HCT116 (cell line): ENCODE data around the gene SLC35C1. TPM values are rescaled to one million over a fixed set of nuclear protein-coding genes. Genes with fewer than 3 reads are reported as not detected.

ENCODE experiments used
- ATAC-seq: fragments of 200-7000 bp; cut with Tn5 transposase; 2 replicates; pipeline ENCODE4 v1.9.1; 2020; ENCODE audit warnings: mild to moderate bottlenecking, moderate library complexity
- BruUV-seq: library from RNA; stranded (reverse); fragments of 400-500 nt; replicated peaks from 2 replicates; lab custom pipeline; 2021; lab: Mats Ljungman, UMichigan
- CTCF ChIA-PET: fragments of 300-600 bp; sonication (Branson Sonifier 250); formaldehyde crosslinking; loops from one replicate; lab custom pipeline; 2021; ENCODE audit warnings: antibody characterized with exemption; lab: Charles Lee
- POLR2A ChIA-PET: fragments of 300-600, 350-600 bp; sonication (Branson Sonifier 250); formaldehyde crosslinking; loops from one replicate; lab custom pipeline; 2021; ENCODE audit warnings: antibody characterized with exemption; lab: Charles Lee
- RAD21 ChIA-PET, 2 experiments: fragments of 300-600 bp; sonication (Branson Sonifier 250); formaldehyde crosslinking; loops; one replicate each; lab custom pipeline; 2023; ENCODE audit warnings: low total read pairs in 2 of 2; ENCODE audit not compliant: uncharacterized antibody in 2 of 2, unreplicated experiment in 2 of 2, low non-redundant PET in 1 of 2; lab: Charles Lee
- DNase-seq: peaks from one replicate; pipeline ENCODE4 v3.0.0-alpha.2; 2010; ENCODE audit warnings: low read depth, low spot score
- H2AFZ ChIP-seq: fragments of 200-600 bp; shearing (Covaris generic), sonication (generic); 2 replicates; pipeline ENCODE4 v1.6.1; 2017; ENCODE audit warnings: low read depth, mixed run types, mixed read lengths, antibody characterized with exemption, low read length; ENCODE audit not compliant: poor library complexity, severe bottlenecking
- H3K27ac ChIP-seq: 2 replicates; pipeline ENCODE4 v1.5.1; 2012; ENCODE audit warnings: low read depth, low read length
- H3K27me3 ChIP-seq: fragments of 200-600 bp; sonication (generic); 2 replicates; pipeline ENCODE4 v1.6.1; 2016; ENCODE audit warnings: mixed run types, low read length, mixed read lengths; ENCODE audit not compliant: insufficient read depth
- H3K36me3 ChIP-seq, 2 experiments: fragments of 200-500 bp in 1 of 2; fragments of 200-600 bp in 1 of 2; sonication (Bioruptor generic) in 1 of 2; sonication (generic) in 1 of 2; 2 replicates each; pipeline versions ENCODE4 v1.5.1 to v1.6.1; 2014 to 2016; ENCODE audit warnings: low read length in 2 of 2, inconsistent platforms in 1 of 2, mixed read lengths in 1 of 2, mixed run types in 1 of 2; ENCODE audit not compliant: insufficient read depth in 2 of 2, control insufficient read depth in 1 of 2
- H3K4me1 ChIP-seq, 2 experiments: fragments of 200-600 bp in 1 of 2; sonication (generic) in 1 of 2; 2 replicates each; pipeline versions ENCODE4 v1.5.1 to v1.6.1; 2012 to 2017; ENCODE audit warnings: low read length in 2 of 2, inconsistent platforms in 1 of 2, mild to moderate bottlenecking in 1 of 2, mixed read lengths in 1 of 2, mixed run types in 1 of 2, moderate library complexity in 1 of 2; ENCODE audit not compliant: insufficient read depth in 2 of 2, control insufficient read depth in 1 of 2
- H3K4me2 ChIP-seq: fragments of 200-600 bp; sonication (generic); 2 replicates; pipeline ENCODE4 v1.6.1; 2017; ENCODE audit warnings: mixed run types, low read length, mixed read lengths
- H3K4me3 ChIP-seq, 2 experiments: fragments of 200-600 bp in 1 of 2; sonication (generic) in 1 of 2; replicated peaks in 1 of 2; 2 replicates each; pipeline ENCODE4 v1.5.1; 2011 to 2016; ENCODE audit warnings: low read length in 2 of 2, control low read depth in 1 of 2, low read depth in 1 of 2, mild to moderate bottlenecking in 1 of 2, mixed read lengths in 1 of 2, mixed run types in 1 of 2
- H3K79me2 ChIP-seq: fragments of 200-600 bp; sonication (generic); 2 replicates; pipeline ENCODE4 v1.6.1; 2017; ENCODE audit warnings: mild to moderate bottlenecking, mixed run types, low read length, moderate library complexity, mixed read lengths; ENCODE audit not compliant: insufficient read depth
- H3K9ac ChIP-seq: fragments of 200-600 bp; sonication (generic); 2 replicates; pipeline ENCODE4 v1.6.1; 2016; ENCODE audit warnings: low read length, mixed read lengths
- H3K9me2 ChIP-seq: fragments of 200-600 bp; sonication (generic), shearing (Covaris generic); 2 replicates; pipeline ENCODE4 v1.6.1; 2017; ENCODE audit warnings: mixed run types, mild to moderate bottlenecking, moderate library complexity; ENCODE audit not compliant: insufficient read depth
- H3K9me3 ChIP-seq, 2 experiments: fragments of 200-500 bp in 1 of 2; fragments of 200-600 bp in 1 of 2; sonication (Bioruptor generic) in 1 of 2; sonication (generic) in 1 of 2; 2 replicates each; pipeline ENCODE4 v1.6.1; 2014 to 2017; ENCODE audit warnings: low read length in 2 of 2, mixed read lengths in 2 of 2, inconsistent platforms in 1 of 2, low read depth in 1 of 2, mild to moderate bottlenecking in 1 of 2, mixed run types in 1 of 2, moderate library complexity in 1 of 2; ENCODE audit not compliant: control insufficient read depth in 1 of 2, insufficient read depth in 1 of 2
- H4K20me1 ChIP-seq: fragments of 200-600 bp; sonication (generic), shearing (Covaris generic); 2 replicates; pipeline ENCODE4 v1.6.1; 2017; ENCODE audit warnings: mixed run types, mild to moderate bottlenecking, moderate library complexity; ENCODE audit not compliant: insufficient read depth
- ATF3 ChIP-seq: IDR thresholded peaks from 2 replicates; pipeline ENCODE4 v1.6.1; 2012
- CBX3 ChIP-seq: IDR thresholded peaks from 2 replicates; pipeline ENCODE4 v1.6.1; 2012; ENCODE audit warnings: low read depth
- EGR1 ChIP-seq: IDR thresholded peaks from 2 replicates; pipeline ENCODE4 v1.6.1; 2012; ENCODE audit warnings: low read depth
- EZH2 ChIP-seq: fragments of 200-600 bp; sonication (generic); IDR thresholded peaks from 2 replicates; pipeline ENCODE4 v1.6.1; 2017; ENCODE audit warnings: antibody characterized with exemption, mixed run types
- EZH2phosphoT487 ChIP-seq: fragments of 200-600 bp; IDR thresholded peaks from 2 replicates; pipeline ENCODE4 v1.6.1; 2018; ENCODE audit warnings: antibody characterized with exemption, borderline replicate concordance
- MAX ChIP-seq: IDR thresholded peaks from 2 replicates; pipeline ENCODE4 v1.6.1; 2012
- POLR2A ChIP-seq: IDR thresholded peaks from 2 replicates; pipeline ENCODE4 v1.7.0; 2011; ENCODE audit warnings: borderline replicate concordance; ENCODE audit not compliant: insufficient read depth, insufficient read length; ENCODE audit errors: extremely low read depth
- RAD21 ChIP-seq: IDR thresholded peaks from 2 replicates; pipeline ENCODE4 v1.6.1; 2012; ENCODE audit warnings: low read depth, mild to moderate bottlenecking
- SIN3A ChIP-seq: IDR thresholded peaks from 2 replicates; pipeline ENCODE4 v1.6.1; 2012; ENCODE audit warnings: low read depth
- SP1 ChIP-seq: IDR thresholded peaks from 2 replicates; pipeline ENCODE4 v1.6.1; 2012; ENCODE audit warnings: low read depth
- SRF ChIP-seq: IDR thresholded peaks from 2 replicates; pipeline ENCODE4 v1.6.1; 2012; ENCODE audit warnings: low read depth
- ZBTB33 ChIP-seq: IDR thresholded peaks from 2 replicates; pipeline ENCODE4 v1.6.1; 2011; ENCODE audit warnings: mild to moderate bottlenecking, low read length, moderate library complexity; ENCODE audit not compliant: insufficient replicate concordance; ENCODE audit errors: extremely low read depth
- ZFX ChIP-seq: fragments of 450-650 bp; IDR thresholded peaks from 2 replicates; pipeline ENCODE4 v1.6.1; 2017
- ZNF274 ChIP-seq: fragments of 200-500 bp; sonication (Bioruptor generic); IDR thresholded peaks from 2 replicates; pipeline ENCODE4 v1.6.1; 2014; ENCODE audit warnings: mild to moderate bottlenecking, low read depth, low read length, inconsistent platforms
- intact Hi-C: fragments of 100-400 bp; cut with micrococcal nuclease; formaldehyde crosslinking; loops from 2 replicates; pipeline ENCODE4 v1.10.0; 2022
- total RNA-seq: library from RNA; stranded (reverse); gene quantifications from one replicate; pipeline ENCODE4 v1.2.1, GENCODE V29; 2021; ENCODE audit not compliant: unreplicated experiment
- TF ChIP-seq, protein P1 (sequence below): IDR thresholded peaks from 2 replicates; pipeline ENCODE4 v1.6.1; 2012; ENCODE audit warnings: low read depth
- TF ChIP-seq, protein P2 (sequence below), 3 experiments: fragments of 200-600 bp in 1 of 3; sonication (generic) in 1 of 3; IDR thresholded peaks in 2 of 3; conservative IDR thresholded peaks in 1 of 3; 2 replicates each; pipeline ENCODE4 v1.5.1; 2012 to 2017; ENCODE audit warnings: low read depth in 2 of 3, low read length in 2 of 3, antibody characterized with exemption in 1 of 3, borderline replicate concordance in 1 of 3, control low read depth in 1 of 3, mild to moderate bottlenecking in 1 of 3, mixed read lengths in 1 of 3, mixed run types in 1 of 3, moderate library complexity in 1 of 3; ENCODE audit not compliant: insufficient read depth in 1 of 3

The SLC35C1 gene
- total RNA-seq, 1 experiment from 2014 or later = 18.2 TPM

DNA sequence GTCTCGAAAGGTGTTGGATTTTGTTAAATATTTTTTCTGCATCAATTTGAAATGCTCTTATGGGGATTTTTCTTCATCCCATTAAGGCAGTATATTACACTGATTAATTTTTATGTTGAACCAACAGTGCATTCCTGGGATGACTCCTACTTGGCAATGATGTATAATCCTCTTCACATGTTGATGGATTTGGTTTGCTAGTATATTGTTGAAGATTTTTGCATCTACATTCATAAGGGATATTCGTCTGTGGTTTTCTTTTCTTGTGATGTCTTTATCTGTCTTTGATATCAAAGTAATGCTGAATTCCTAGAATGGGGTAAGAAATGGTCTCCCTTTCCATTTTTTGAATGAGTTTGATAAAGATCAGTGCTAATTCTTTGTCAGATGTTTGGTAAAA is 18.7 kb upstream of the SLC35C1 start:
- CTCF ChIA-PET = interaction anchor here (1.0 kb wide), 1 partner anchor 15 kb away, joined by 4 read pairs; no protein-coding TSS in a partner anchor
- H3K27me3 ChIP-seq = 0 out of 2 replicates have a peak, but pooled peaks cover 8% of the 10 kb centered on the region

More for the DNA sequence above, 18.7 kb upstream of the SLC35C1 start:
- ATAC-seq = no peak
- H3K4me2 ChIP-seq = no peak overlapping the region
- no peaks in the 10 kb centered on the region for H3K9me2 ChIP-seq
- ChIA-PET RAD21 (no interaction called here), POLR2A (no interaction called here)
- H3K9me3 ChIP-seq = no peaks in the 10 kb centered on the region
- no TSS peak for BruUV-seq
- H3K27ac ChIP-seq = no peak overlapping the region
- no peak overlapping the region for H3K4me3 ChIP-seq
- H3K36me3 ChIP-seq = no peaks in the 10 kb centered on the region
- no peak for DNase-seq
- TF ChIP-seq EZH2phosphoT487 (no peak), MAX (no peak), RAD21 (no peak), ZNF274 (no peak), CBX3 (no peak), SP1 (no peak), EGR1 (no peak), SIN3A (no peak), POLR2A (no peak), ZBTB33 (no peak), ZFX (no peak), EZH2 (no peak), ATF3 (no peak), SRF (no peak)
- TF ChIP-seq, protein P1, sequence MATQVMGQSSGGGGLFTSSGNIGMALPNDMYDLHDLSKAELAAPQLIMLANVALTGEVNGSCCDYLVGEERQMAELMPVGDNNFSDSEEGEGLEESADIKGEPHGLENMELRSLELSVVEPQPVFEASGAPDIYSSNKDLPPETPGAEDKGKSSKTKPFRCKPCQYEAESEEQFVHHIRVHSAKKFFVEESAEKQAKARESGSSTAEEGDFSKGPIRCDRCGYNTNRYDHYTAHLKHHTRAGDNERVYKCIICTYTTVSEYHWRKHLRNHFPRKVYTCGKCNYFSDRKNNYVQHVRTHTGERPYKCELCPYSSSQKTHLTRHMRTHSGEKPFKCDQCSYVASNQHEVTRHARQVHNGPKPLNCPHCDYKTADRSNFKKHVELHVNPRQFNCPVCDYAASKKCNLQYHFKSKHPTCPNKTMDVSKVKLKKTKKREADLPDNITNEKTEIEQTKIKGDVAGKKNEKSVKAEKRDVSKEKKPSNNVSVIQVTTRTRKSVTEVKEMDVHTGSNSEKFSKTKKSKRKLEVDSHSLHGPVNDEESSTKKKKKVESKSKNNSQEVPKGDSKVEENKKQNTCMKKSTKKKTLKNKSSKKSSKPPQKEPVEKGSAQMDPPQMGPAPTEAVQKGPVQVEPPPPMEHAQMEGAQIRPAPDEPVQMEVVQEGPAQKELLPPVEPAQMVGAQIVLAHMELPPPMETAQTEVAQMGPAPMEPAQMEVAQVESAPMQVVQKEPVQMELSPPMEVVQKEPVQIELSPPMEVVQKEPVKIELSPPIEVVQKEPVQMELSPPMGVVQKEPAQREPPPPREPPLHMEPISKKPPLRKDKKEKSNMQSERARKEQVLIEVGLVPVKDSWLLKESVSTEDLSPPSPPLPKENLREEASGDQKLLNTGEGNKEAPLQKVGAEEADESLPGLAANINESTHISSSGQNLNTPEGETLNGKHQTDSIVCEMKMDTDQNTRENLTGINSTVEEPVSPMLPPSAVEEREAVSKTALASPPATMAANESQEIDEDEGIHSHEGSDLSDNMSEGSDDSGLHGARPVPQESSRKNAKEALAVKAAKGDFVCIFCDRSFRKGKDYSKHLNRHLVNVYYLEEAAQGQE = no peak
- TF ChIP-seq, protein P2, sequence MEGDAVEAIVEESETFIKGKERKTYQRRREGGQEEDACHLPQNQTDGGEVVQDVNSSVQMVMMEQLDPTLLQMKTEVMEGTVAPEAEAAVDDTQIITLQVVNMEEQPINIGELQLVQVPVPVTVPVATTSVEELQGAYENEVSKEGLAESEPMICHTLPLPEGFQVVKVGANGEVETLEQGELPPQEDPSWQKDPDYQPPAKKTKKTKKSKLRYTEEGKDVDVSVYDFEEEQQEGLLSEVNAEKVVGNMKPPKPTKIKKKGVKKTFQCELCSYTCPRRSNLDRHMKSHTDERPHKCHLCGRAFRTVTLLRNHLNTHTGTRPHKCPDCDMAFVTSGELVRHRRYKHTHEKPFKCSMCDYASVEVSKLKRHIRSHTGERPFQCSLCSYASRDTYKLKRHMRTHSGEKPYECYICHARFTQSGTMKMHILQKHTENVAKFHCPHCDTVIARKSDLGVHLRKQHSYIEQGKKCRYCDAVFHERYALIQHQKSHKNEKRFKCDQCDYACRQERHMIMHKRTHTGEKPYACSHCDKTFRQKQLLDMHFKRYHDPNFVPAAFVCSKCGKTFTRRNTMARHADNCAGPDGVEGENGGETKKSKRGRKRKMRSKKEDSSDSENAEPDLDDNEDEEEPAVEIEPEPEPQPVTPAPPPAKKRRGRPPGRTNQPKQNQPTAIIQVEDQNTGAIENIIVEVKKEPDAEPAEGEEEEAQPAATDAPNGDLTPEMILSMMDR (IDR thresholded peaks at IDR 0.05 in 2 of 3, conservative IDR thresholded peaks at IDR 0.05 in 1 of 3; ENCODE audit: borderline replicate concordance in 1 of 3, insufficient read depth in 1 of 3, low read depth in 2 of 3, low read length in 2 of 3) = no peak
- H3K4me1 ChIP-seq = no peaks in the 10 kb centered on the region
- H3K79me2 ChIP-seq = no peaks in the 10 kb centered on the region
- H2AFZ ChIP-seq = no peak overlapping the region
- no peaks in the 10 kb centered on the region for H4K20me1 ChIP-seq
- intact Hi-C loops = no loop called here
- no peak overlapping the region for H3K9ac ChIP-seq
